Astrocyte of the hippocampus (primary cell): ENCODE measurements around the gene DOK6.
A peak's percentile ranks its signal among the peaks of the same experiment; 100 is the strongest.
"Not testable (repeated sequence)": the region's sequence is repeated elsewhere in the genome, so short reads cannot be mapped to it uniquely, and the experiment has no call there.

Experiments used
- DNase-seq: peaks from one replicate; pipeline ENCODE4 v3.0.0; 2011; ENCODE audit warnings: low read depth, low spot score

Gene DOK6

GRCh38 chr18:69865776-69866175 lies 465.1 kb downstream of the DOK6 start:
- DNase-seq: no peak

DNA sequence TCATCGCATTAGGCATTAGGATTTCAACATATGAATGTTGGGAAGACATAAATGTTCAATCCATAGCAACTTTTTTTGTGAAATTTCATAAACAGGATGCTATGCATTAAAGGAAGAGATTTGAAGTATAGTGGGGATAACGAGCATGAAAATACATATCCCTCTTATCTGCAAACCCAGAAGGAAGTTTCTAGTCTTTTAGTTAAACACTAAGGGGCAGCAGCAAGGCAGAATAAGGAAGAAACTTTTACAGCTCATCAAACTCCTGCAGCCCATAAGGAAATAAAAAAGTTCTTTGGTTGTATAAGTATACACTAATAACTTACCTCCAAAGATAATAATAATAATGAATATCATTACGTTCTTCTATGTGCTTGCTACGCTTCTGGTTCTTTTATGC lies 465.5 kb downstream of the DOK6 start:
- no peak for DNase-seq

DNA sequence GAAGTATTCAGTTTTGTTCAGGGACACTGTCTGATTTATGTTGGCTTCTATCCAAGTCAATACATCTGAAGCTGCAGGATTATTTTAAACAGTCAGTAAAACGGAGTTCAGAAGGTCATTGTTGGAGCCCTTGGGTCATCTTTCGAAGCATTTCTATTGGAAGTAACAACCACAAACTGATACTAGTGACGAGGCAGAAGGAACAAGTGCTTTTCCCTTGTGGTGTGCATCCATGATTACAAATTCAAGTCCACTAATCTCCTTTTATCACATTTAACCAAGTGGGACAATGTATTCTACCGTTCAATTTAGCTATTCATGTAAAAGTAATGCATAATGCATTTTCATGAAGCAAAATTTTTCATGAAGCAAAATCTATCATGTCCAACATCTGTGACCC lies 470.0 kb downstream of the DOK6 start:
- DNase-seq: no peak

DNA sequence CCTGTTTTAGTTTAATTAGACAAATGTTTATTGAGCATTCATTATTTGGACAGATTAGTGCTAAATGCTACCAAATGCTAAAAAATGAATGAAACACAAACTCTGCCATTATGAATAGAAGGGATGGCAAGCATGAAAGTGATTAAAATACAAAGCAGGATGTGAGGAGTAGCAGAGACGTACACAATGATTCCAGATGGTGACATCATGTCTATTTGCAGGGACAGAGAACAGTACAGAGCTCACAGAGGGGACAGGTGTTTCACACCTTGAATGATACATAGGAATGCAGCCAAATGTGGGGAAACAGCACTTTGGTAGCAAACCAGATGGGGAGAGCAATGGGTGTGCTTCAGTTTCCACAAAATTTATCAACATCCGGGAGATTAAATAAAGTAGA lies 470.7 kb downstream of the DOK6 start:
- DNase-seq: no peak

DNA sequence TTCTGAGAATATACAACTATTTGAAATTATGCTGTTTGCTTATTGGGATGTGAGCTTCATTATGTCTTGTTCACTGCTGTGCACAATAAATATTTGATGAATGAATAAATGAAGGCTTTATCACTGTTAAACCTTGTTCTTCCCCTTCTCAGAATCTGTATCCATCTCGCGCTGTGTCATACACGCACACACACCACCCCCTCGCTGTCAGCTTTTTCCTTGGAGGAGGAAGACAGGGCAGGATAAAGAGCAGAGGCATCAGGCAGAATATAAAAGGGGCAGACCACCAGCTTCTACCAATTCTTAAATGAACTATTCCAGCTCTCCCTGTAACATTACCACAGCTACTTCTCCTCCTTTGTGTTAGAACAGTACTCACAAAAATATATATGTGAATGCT lies 472.0 kb downstream of the DOK6 start:
- no peak for DNase-seq

DNA sequence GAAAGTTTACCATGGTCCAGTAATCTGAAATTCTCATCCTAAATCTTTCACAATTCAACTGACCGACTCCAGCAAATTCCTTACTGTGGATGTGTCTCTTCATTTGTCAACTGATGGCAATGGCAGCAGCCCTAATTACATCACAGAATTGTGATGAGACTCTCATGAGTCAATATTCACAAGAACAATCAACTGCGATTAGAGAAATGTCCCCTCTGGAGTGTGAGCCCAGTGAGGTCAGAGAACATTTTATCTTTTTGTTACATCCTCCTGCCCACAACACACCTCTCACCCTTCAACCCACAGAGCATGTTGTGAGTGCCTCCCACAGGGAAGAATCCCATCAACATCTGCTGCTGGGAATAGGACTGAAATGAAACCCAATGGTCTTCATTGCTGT lies 473.4 kb downstream of the DOK6 start:
- peak; percentile 7 for DNase-seq

- DNase-seq: no peak
These were observed 475.8 kb downstream of the DOK6 start for GRCh38 chr18:69876490-69876889.

DNA sequence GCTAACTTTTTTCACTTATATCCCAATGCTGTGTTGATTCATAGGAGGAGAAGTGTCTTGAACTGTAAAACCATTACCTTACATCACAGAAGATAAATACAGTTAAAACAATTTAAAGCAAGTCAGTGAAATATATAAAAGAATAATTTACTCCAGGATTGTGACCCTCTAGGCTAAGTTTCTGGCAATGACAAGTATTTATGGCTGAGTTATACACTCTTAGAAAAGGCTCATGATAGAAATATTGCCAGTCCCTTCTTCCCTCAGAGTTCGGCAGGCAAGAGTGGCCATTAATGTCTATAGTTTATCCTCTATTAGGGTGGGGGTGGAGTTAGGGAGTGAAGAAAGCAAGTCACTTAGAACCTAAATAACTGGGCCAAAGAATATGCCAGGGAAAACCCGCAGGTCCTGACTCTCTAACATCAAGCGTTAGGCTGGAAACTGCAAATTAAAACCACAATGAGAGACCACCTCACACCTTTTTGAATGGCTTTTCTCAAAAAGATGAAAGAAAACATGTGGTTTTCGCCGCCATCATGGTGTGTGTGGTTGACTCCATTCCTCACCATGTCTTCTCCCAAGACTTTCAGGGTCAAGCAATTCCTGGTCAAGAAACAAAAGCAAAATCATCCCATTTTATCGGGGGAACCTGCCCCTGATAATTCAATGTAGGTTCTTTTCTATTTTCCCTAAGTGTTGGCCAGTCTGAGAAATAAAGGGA lies 477.7 kb downstream of the DOK6 start:
- no peak for DNase-seq

GRCh38 chr18:69879051-69879450 lies 478.4 kb downstream of the DOK6 start:
- DNase-seq: not testable (repeated sequence)

DNA sequence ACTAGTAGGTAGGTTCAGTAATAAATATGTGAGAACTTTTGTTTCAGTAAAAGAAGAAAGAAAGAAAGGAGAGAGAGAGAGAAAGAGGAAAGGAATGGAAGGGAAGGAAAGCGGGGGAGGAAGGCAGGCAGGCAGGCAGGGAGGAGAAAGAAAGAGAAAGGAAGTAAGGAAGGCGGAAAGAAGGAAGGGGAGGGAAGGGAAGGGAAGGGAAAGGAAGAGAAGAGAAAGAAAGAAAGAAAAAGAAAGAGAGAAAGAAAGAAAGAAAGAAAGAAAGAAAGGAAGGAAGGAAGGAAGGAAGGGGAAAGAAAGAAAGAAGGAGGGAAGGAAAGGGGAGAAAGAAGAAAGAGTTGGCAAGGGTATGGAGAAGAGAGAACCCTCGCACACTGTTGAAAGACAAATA lies 479.4 kb downstream of the DOK6 start:
- no peak for DNase-seq

- no peak for DNase-seq
These were observed 482.4 kb downstream of the DOK6 start for GRCh38 chr18:69882965-69883668.

GRCh38 chr18:69883781-69884180 lies 483.1 kb downstream of the DOK6 start:
- DNase-seq: peak; percentile 4

GRCh38 chr18:69885355-69885754 lies 484.7 kb downstream of the DOK6 start:
- no peak for DNase-seq

DNA sequence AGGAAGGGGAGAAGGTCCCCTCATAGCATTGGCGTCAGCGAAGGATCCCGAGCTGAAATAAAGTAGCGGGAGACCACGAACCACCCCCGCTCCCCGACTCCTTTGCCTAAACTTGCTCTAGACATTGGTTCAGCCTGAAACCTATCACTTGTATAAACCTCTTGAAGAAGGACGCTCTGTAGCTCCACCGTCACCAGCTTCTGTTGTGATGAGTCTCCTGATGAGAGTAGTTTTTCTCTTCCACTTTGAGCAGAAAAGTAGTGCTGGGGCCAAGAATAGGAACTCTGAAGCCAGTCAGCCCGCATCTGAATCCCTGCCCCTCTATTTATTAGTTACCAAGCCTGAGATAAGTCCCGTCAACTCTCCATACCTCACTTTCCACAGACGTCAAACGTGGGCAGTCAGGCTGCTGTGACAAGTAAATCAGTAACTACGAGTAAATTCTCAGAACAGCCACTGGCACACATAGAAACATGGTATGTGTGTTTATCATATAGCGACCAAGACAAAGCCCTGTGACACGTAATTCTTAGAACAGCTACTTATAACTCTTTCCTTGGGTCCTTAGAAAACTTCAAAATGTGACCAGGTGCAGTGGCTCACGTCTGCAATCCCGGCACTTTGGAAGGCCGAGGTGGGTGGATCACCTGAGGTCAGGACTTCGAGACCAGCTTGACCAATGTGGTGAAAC lies 485.3 kb downstream of the DOK6 start:
- DNase-seq: no peak

- no peak for DNase-seq
These were observed 486.6 kb downstream of the DOK6 start for GRCh38 chr18:69887256-69887655.

DNA sequence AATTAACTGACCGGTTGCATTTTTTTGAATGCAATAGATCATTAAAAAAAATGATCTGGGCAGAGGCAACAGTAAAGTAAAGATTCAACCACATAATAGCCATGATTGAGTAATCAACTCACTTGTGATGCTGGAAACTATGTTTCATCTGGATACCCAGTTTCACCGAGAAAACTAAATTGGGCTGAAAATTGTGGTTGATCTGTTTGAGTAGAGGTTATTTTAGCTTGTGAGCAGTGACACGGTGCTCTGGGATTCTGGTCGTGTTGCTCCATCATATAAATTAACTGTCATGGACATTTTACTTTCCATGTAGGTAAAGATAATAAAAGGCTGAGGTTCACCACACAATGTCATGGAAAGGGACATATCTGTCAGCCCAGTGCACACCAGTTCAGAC lies 488.3 kb downstream of the DOK6 start:
- no peak for DNase-seq

DNA sequence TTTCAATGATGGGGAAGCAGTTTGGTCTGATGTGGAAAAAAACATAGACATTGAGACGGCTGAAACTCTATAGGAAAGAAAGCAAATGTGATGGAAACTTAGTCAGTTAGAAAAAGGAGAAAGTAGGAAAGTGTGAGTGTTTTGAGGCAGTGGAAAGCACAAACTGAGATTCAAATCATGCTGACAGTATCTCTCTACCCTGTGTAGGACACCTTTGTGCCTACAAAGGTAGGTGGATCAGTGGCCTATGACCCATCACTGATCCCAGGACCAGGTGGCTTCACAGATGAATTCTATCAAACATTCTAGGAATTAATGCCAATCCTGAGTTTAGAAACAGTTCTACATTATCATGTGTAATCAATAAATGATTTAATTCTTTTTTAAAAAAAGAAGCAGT lies 489.9 kb downstream of the DOK6 start:
- DNase-seq: no peak

- no peak for DNase-seq
These were observed 493.8 kb downstream of the DOK6 start for GRCh38 chr18:69894467-69894866.

- no peak for DNase-seq
These were observed 494.7 kb downstream of the DOK6 start for GRCh38 chr18:69895066-69896047.

DNA sequence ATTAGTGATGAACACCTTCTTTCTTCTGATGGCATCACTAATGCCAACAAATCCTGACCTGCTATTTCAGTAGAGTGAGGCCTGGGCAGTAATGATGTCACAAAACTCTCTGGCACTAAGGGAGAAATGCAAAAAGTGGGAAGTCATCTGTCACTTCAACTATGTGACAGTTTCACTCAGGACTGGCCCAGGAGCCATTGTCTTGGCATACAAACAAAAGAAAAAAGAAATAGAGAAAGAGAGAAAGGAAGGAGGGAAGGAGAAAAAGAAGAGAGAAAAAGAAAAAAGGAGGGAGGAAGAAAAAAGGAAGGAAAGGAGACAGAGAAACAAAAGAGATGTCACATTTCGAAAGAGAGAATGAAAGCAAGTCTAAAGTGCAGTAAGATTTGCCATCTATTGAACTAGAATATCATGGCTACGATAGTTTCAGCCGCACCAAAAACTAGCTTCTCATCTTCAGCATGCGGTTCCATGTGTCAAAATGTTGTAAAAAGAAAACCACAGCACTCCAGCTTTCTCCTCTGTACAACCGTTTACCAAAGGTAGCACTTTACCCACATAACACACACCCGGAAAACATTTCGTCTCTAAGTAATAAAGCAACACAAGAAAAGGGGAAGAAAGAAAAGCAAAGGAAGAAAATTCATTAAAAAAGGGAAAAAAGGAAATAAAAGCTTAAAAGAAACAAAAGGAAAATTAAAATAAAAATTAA lies 496.9 kb downstream of the DOK6 start:
- DNase-seq: no peak
